OCI-LY7 (cell line): ENCODE data around the gene CCDC91. TPM values are rescaled to one million over a fixed set of nuclear protein-coding genes. Genes with fewer than 3 reads are reported as not detected.
"Not testable (repeated sequence)": the region's sequence is repeated elsewhere in the genome, so short reads cannot be mapped to it uniquely, and the experiment has no call there.

Experiments used
- BruUV-seq: library from RNA; stranded (reverse); fragments of 400-500 nt; replicated peaks from 2 replicates; lab custom pipeline; 2021; lab: Mats Ljungman, UMichigan
- CTCF ChIA-PET: fragments of 300-600 bp; sonication (Branson Sonifier 250); formaldehyde crosslinking; loops from one replicate; lab custom pipeline; 2022; ENCODE audit warnings: antibody characterized with exemption; ENCODE audit not compliant: unreplicated experiment; lab: Charles Lee
- POLR2A ChIA-PET: fragments of 300-600 bp; sonication (Branson Sonifier 250); formaldehyde crosslinking; loops from one replicate; lab custom pipeline; 2022; ENCODE audit warnings: antibody characterized with exemption; lab: Charles Lee
- DNase-seq: peaks from one replicate; pipeline ENCODE4 v3.0.0-alpha.2; 2015; ENCODE audit warnings: low spot score
- H2AFZ ChIP-seq: fragments of 200-600 bp; sonication (generic), shearing (Covaris generic); 2 replicates; pipeline ENCODE4 v1.6.1; 2014; ENCODE audit warnings: mild to moderate bottlenecking, antibody characterized with exemption, low read length, moderate library complexity
- H3K27ac ChIP-seq: fragments of 200-600 bp; sonication (generic); 2 replicates; pipeline ENCODE4 v1.5.1; 2014; ENCODE audit warnings: mixed run types, low read depth, mild to moderate bottlenecking, moderate library complexity, low read length, inconsistent platforms; ENCODE audit not compliant: poor library complexity, severe bottlenecking
- H3K36me3 ChIP-seq: fragments of 200-600 bp; sonication (generic); 2 replicates; pipeline ENCODE4 v1.6.1; 2014; ENCODE audit warnings: mild to moderate bottlenecking, antibody characterized with exemption, low read length, moderate library complexity, mixed read lengths; ENCODE audit not compliant: insufficient read depth
- H3K4me1 ChIP-seq: fragments of 200-600 bp; sonication (generic); 2 replicates; pipeline ENCODE4 v1.5.1; 2014; ENCODE audit warnings: mild to moderate bottlenecking, low read length; ENCODE audit not compliant: insufficient read depth, poor library complexity, severe bottlenecking
- H3K4me2 ChIP-seq: fragments of 200-600 bp; sonication (generic); 2 replicates; pipeline ENCODE4 v1.6.1; 2014; ENCODE audit warnings: mild to moderate bottlenecking, low read length
- H3K4me3 ChIP-seq: fragments of 200-600 bp; sonication (generic); 2 replicates; pipeline ENCODE4 v1.5.1; 2014; ENCODE audit warnings: mild to moderate bottlenecking, low read depth, low read length; ENCODE audit not compliant: poor library complexity, severe bottlenecking
- H3K79me2 ChIP-seq: fragments of 200-600 bp; sonication (generic); 2 replicates; pipeline ENCODE4 v1.6.1; 2016; ENCODE audit warnings: low read depth, mild to moderate bottlenecking, low read length, moderate library complexity, mixed read lengths; ENCODE audit not compliant: insufficient read depth
- H3K9me2 ChIP-seq: fragments of 200-600 bp; sonication (generic); 2 replicates; pipeline ENCODE4 v1.6.1; 2016; ENCODE audit warnings: mild to moderate bottlenecking, low read length, mixed read lengths; ENCODE audit not compliant: insufficient read depth
- H3K9me3 ChIP-seq: fragments of 200-600 bp; sonication (generic); 2 replicates; pipeline ENCODE4 v1.6.1; 2014; ENCODE audit warnings: mild to moderate bottlenecking, mixed run types, low read length, mixed read lengths
- H4K20me1 ChIP-seq: fragments of 200-600 bp; sonication (generic); 2 replicates; pipeline ENCODE4 v1.6.1; 2014; ENCODE audit warnings: mild to moderate bottlenecking, antibody characterized with exemption, low read length, moderate library complexity, mixed read lengths; ENCODE audit not compliant: insufficient read depth
- EZH2phosphoT487 ChIP-seq: fragments of 200-600 bp; sonication (generic); IDR thresholded peaks from 2 replicates; pipeline ENCODE4 v1.6.1; 2018; ENCODE audit warnings: low read depth, borderline replicate concordance, mild to moderate bottlenecking, mixed run types, antibody characterized with exemption, low read length, moderate library complexity, mixed read lengths
- intact Hi-C: fragments of 100-400 bp; cut with micrococcal nuclease; formaldehyde crosslinking; loops from one replicate; pipeline ENCODE4 v1.10.0; 2022; ENCODE audit not compliant: unreplicated experiment
- total RNA-seq, 2 experiments: library from RNA; depleted of rRNA in 1 of 2; stranded (reverse); fragments of >200 nt in 1 of 2; shearing (Covaris generic) in 1 of 2; gene quantifications; 2 replicates each; pipeline ENCODE4 v1.2.3, GENCODE V29; 2014 to 2022
- TF ChIP-seq, protein P1 (sequence below): fragments of 200-600 bp; sonication (generic); conservative IDR thresholded peaks from 2 replicates; pipeline ENCODE4 v1.5.1; 2014; ENCODE audit warnings: mild to moderate bottlenecking, antibody characterized with exemption, low read length, moderate library complexity, mixed read lengths

The CCDC91 gene
- total RNA-seq, 2 experiments from 2014 or later, result 15.8 to 23.8 TPM

DNA sequence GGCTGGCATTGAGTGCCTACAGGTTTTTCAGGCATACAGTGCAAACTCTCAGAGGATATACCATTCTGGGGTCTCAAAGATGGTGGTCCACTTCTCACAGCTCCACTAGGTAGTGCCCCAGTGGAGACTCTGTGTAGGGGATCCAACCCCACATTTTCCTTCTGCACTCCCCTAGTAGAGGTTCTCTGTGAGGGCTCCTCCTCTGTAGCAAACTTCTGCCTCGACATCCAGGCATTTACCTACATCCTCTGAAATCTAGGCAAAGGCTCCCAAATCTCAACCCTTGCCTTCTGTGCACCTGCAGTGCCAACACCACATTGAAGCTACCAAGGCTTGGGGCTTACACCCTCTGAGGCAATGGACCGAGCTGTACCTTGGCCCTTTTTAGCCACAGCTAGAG lies 179.2 kb downstream of the CCDC91 start:
- no peaks in the 10 kb centered on the region for H3K9me2 ChIP-seq
- intact Hi-C loops, result no loop called here
- CTCF ChIA-PET, result no interaction called here
- H3K27ac ChIP-seq, result no peak overlapping the region
- H3K4me1 ChIP-seq, result no peaks in the 10 kb centered on the region
- BruUV-seq, result no TSS peak
- POLR2A ChIA-PET, result no interaction called here
- TF ChIP-seq, protein P1, sequence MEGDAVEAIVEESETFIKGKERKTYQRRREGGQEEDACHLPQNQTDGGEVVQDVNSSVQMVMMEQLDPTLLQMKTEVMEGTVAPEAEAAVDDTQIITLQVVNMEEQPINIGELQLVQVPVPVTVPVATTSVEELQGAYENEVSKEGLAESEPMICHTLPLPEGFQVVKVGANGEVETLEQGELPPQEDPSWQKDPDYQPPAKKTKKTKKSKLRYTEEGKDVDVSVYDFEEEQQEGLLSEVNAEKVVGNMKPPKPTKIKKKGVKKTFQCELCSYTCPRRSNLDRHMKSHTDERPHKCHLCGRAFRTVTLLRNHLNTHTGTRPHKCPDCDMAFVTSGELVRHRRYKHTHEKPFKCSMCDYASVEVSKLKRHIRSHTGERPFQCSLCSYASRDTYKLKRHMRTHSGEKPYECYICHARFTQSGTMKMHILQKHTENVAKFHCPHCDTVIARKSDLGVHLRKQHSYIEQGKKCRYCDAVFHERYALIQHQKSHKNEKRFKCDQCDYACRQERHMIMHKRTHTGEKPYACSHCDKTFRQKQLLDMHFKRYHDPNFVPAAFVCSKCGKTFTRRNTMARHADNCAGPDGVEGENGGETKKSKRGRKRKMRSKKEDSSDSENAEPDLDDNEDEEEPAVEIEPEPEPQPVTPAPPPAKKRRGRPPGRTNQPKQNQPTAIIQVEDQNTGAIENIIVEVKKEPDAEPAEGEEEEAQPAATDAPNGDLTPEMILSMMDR, result no peak
- TF ChIP-seq EZH2phosphoT487, result no peak
- no peak overlapping the region for H2AFZ ChIP-seq
- peaks cover 22% of the 10 kb centered on the region for H3K9me3 ChIP-seq
- DNase-seq, result peak; percentile 14
- no peak overlapping the region for H3K4me3 ChIP-seq
- no peaks in the 10 kb centered on the region for H4K20me1 ChIP-seq
- no peaks in the 10 kb centered on the region for H3K79me2 ChIP-seq
- H3K4me2 ChIP-seq, result no peak overlapping the region
- H3K36me3 ChIP-seq, result 0 out of 2 replicates have a peak, but pooled peaks cover 4% of the 10 kb centered on the region

DNA sequence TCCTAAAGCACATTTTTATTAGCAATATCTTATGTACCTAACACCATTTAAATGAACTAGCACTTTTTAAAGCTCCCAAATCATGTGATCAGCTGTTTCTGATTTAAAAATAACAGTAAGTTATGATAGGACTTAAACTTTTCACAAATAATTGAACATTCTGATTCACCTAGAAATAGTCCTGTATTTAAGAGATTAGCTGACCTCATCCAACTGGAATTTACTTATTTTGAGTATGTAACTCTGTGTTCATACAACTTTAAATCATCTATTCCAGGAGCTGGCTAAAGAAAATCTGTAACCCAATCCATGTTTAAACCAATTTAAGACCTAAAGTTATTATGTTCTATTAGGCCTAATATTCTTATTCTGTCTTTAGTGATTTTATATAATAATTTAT lies 184.3 kb downstream of the CCDC91 start:
- DNase-seq, result no peak
- Histone ChIP-seq H3K9me2 (no peaks in the 10 kb centered on the region), H2AFZ (no peak overlapping the region), H3K4me1 (no peaks in the 10 kb centered on the region), H3K79me2 (no peaks in the 10 kb centered on the region), H3K36me3 (no peaks in the 10 kb centered on the region), H4K20me1 (no peaks in the 10 kb centered on the region), H3K27ac (no peak overlapping the region), H3K4me2 (no peak overlapping the region), H3K9me3 (peaks cover 11% of the 10 kb centered on the region), H3K4me3 (no peak overlapping the region)
- ChIA-PET POLR2A (no interaction called here), CTCF (no interaction called here)
- intact Hi-C loops, result no loop called here
- BruUV-seq, result no TSS peak
- no peak for TF ChIP-seq EZH2phosphoT487
- TF ChIP-seq, protein P1, result no peak

DNA sequence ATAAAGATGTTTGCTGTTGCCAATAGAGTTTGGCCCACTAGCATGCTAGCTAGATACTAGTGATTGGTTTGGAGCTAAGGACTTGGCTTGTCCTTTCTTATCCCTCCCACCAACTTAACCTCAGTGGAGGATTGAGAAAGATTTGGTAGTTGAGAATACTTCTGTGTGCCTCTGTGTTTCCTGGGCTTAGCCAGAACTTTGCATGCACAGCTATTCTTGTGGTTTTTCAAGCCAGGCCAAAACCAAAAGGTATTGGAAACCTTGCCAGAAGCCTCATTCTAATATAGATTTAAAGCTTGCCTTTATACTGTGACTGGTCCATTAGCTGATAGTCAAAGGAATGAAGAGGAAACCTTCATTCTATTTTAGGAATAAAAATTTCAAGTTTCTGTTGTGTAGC lies 188.5 kb downstream of the CCDC91 start:
- POLR2A ChIA-PET, result interaction anchor here (0.6 to 0.7 kb wide), 2 partner anchors 16 to 130 kb away, joined by 3 read pairs; no protein-coding TSS in a partner anchor
- intact Hi-C loops, result no loop called here

DNA sequence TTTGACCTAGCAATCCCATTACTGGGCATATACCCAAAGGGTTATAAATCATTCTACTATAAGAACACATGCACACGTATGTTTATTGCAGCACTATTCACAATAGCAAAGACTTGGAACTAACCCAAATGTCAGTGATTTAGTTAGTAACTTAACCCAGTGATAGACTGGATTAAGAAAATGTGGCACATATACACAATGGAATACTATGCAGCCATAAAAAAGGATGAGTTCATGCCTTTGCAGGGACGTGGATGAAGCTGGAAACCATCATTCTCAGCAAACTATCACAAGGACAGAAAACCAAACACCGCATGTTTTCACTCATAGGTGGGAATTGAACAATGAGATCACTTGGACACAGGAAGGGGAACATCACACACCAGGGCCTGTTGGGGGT lies 189.5 kb downstream of the CCDC91 start:
- H3K27ac ChIP-seq, POLR2A ChIA-PET, H3K4me1 ChIP-seq, H3K4me2 ChIP-seq, H3K9me2 ChIP-seq, BruUV-seq, CTCF ChIA-PET, H3K4me3 ChIP-seq, H3K36me3 ChIP-seq, intact Hi-C loops, H3K9me3 ChIP-seq, H2AFZ ChIP-seq, H3K79me2 ChIP-seq, H4K20me1 ChIP-seq, DNase-seq: not testable (repeated sequence)

More for the DNA sequence above, 188.5 kb downstream of the CCDC91 start:
- CTCF ChIA-PET, result no interaction called here
- no peaks in the 10 kb centered on the region for H4K20me1 ChIP-seq
- no peaks in the 10 kb centered on the region for H3K9me3 ChIP-seq
- TF ChIP-seq, protein P1, result no peak
- no peak for TF ChIP-seq EZH2phosphoT487
- H3K4me2 ChIP-seq, result no peak overlapping the region
- no peak overlapping the region for H2AFZ ChIP-seq
- no peak overlapping the region for H3K27ac ChIP-seq
- BruUV-seq, result no TSS peak
- no peaks in the 10 kb centered on the region for H3K36me3 ChIP-seq
- no peak for DNase-seq
- H3K4me1 ChIP-seq, result no peaks in the 10 kb centered on the region
- H3K4me3 ChIP-seq, result no peak overlapping the region
- H3K79me2 ChIP-seq, result no peaks in the 10 kb centered on the region
- no peaks in the 10 kb centered on the region for H3K9me2 ChIP-seq
